GM21423 (cell line): ENCODE data around the gene IQCC.

ENCODE experiments used
- ATAC-seq: cut with Tn5 transposase; IDR thresholded peaks from one replicate; pipeline ENCODE4 v1.9.1; 2021; ENCODE audit warnings: mild to moderate bottlenecking, moderate library complexity; ENCODE audit not compliant: unreplicated experiment

The IQCC gene

GRCh38 chr1:32255072-32256071 lies 49.9 kb downstream of the IQCC start:
- ATAC-seq, result no peak

GRCh38 chr1:32256473-32257226 lies 51.2 kb downstream of the IQCC start:
- ATAC-seq, result no peak

GRCh38 chr1:32257227-32257508 lies 51.7 kb downstream of the IQCC start:
- ATAC-seq, result no peak
